Left lung (tissue), 10 donors: ENCODE data around the gene OR6C3. TPM values are rescaled to one million over a fixed set of nuclear protein-coding genes. Genes with fewer than 3 reads are reported as not detected.

Experiments
- ATAC-seq: fragments of 200-7000 bp; cut with Tn5 transposase; one replicate; pipeline ENCODE4 v1.9.1; 2020; ENCODE audit warnings: moderate library complexity
- DNase-seq, 4 donors: peaks; one replicate each; pipeline ENCODE4 v3.0.0-alpha.2; 2013 to 2020
- H3K27ac ChIP-seq, 2 donors: fragments of 200-600 bp; sonication (generic) in 1 of 2; one replicate each; pipeline versions ENCODE4 v1.5.0 to v1.8.0; 2020 to 2021
- H3K27me3 ChIP-seq, 2 donors: fragments of 200-600 bp; sonication (generic) in 1 of 2; one replicate each; pipeline versions ENCODE4 v1.5.0 to v1.8.0; 2020 to 2021
- H3K36me3 ChIP-seq, 2 donors: fragments of 200-600 bp; sonication (generic) in 1 of 2; one replicate each; pipeline versions ENCODE4 v1.5.0 to v1.8.0; 2020 to 2021
- H3K4me1 ChIP-seq, 2 donors: fragments of 200-600 bp; one replicate each; pipeline ENCODE4 v1.8.0; 2021
- H3K4me3 ChIP-seq, 2 donors: fragments of 200-600 bp; sonication (generic) in 1 of 2; one replicate each; pipeline versions ENCODE4 v1.5.0 to v1.8.0; 2020 to 2021; ENCODE audit warnings: mild to moderate bottlenecking in 1 of 2
- H3K9me3 ChIP-seq, 2 donors: fragments of 200-600 bp; sonication (generic) in 1 of 2; one replicate each; pipeline versions ENCODE4 v1.5.0 to v1.8.0; 2020 to 2021
- CTCF ChIP-seq, 2 donors: fragments of 200-600 bp; sonication (generic) in 1 of 2; IDR thresholded peaks; one replicate each; pipeline versions ENCODE4 v1.5.0 to v1.8.0; 2021; ENCODE audit warnings: antibody characterized with exemption in 2 of 2
- intact Hi-C, 2 donors: fragments of 100-400 bp; cut with DNase I; formaldehyde crosslinking; loops; one replicate each; pipeline versions ENCODE4 v1.11.2 to v1.14.2; 2022
- polyA plus RNA-seq, 6 donors: library from polyadenylated mRNA; unstranded; fragments of 120-200 nt; gene quantifications; one replicate each; pipeline ENCODE4 v1.2.1, GENCODE V29; 2013; ENCODE audit not compliant: insufficient read length in 6 of 6
- total RNA-seq, 2 donors: library from RNA; stranded (reverse); fragmentation: NEBNext Ultra II Directional; extraction: Animal tissue kit (Norgen Biotek cat#: 25700); gene quantifications; one replicate each; pipeline ENCODE4 v1.2.1, GENCODE V29; 2021
- donor health status: DM: no; HTN: yes; CAD: no.
- donor health status: DM: no; HTN: no; CAD: no.

The OR6C3 gene
- total and polyA plus RNA-seq, 8 donors = not detected

DNA sequence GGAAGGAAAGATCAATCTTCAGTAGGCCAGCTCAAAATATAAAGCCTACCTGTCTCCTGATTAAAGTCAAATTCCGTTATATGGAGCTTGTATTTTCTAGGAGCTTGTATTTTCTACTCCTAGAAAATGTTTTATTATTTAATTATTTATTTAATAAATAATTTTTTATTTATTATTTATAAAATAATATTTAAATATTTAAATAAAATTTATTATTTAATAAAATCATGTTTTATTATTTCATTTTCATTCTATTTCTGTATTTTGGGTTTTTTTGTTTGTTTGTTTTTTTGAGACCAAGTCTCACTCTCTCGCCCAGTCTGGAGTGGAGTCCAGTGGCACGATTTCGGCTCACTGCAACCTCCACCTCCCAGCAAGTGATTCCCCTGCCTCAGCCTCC lies 42.0 kb downstream of the OR6C3 start:
- Histone ChIP-seq H3K4me1 (no peaks in the 10 kb centered on the region), H3K36me3 (no peaks in the 10 kb centered on the region), H3K4me3 (no peak overlapping the region), H3K27ac (no peak overlapping the region), H3K27me3 (no peaks in the 10 kb centered on the region), H3K9me3 (no peaks in the 10 kb centered on the region)
- intact Hi-C loops = no loop called here
- ATAC-seq (no peak), DNase-seq (no peak)
- TF ChIP-seq CTCF (IDR thresholded peaks at IDR 0.05) = no peak

Other genes starting within 250 kb of the OR6C3 start
- gene OR9K2, start 204.3 kb upstream of the OR6C3 start, total RNA-seq = not detected
- gene OR9K2, start 204.3 kb upstream of the OR6C3 start, polyA plus RNA-seq = not detected
- gene OR10A7, start 109.7 kb upstream of the OR6C3 start, total RNA-seq = not detected
- gene OR10A7, start 109.7 kb upstream of the OR6C3 start, polyA plus RNA-seq = not detected
- not detected for gene OR6C74, start 86.1 kb upstream of the OR6C3 start, total RNA-seq
- gene OR6C74, start 86.1 kb upstream of the OR6C3 start, polyA plus RNA-seq = not detected
- not detected for gene OR6C6, start 34.2 kb upstream of the OR6C3 start, total RNA-seq
- gene OR6C6, start 34.2 kb upstream of the OR6C3 start, polyA plus RNA-seq = under 1 TPM in 1 of 6 donors, not detected in 5; 0.18 TPM
- gene OR6C1, start 16.4 kb upstream of the OR6C3 start, total RNA-seq = not detected
- not detected for gene OR6C1, start 16.4 kb upstream of the OR6C3 start, polyA plus RNA-seq
- gene OR6C75, start 32.2 kb downstream of the OR6C3 start, total RNA-seq = not detected
- gene OR6C75, start 32.2 kb downstream of the OR6C3 start, polyA plus RNA-seq = under 1 TPM in 4 of 6 donors, not detected in 2; 0.05 to 0.13 (median 0.11) TPM
- gene OR6C65, start 69.8 kb downstream of the OR6C3 start, total RNA-seq = not detected
- gene OR6C65, start 69.8 kb downstream of the OR6C3 start, polyA plus RNA-seq = not detected
- gene OR6C76, start 95.5 kb downstream of the OR6C3 start, total RNA-seq = not detected
- not detected for gene OR6C76, start 95.5 kb downstream of the OR6C3 start, polyA plus RNA-seq
- not detected for gene OR6C2, start 113.3 kb downstream of the OR6C3 start, total RNA-seq
- gene OR6C2, start 113.3 kb downstream of the OR6C3 start, polyA plus RNA-seq = not detected
- gene OR6C70, start 139.4 kb downstream of the OR6C3 start, total RNA-seq = not detected
- gene OR6C70, start 139.4 kb downstream of the OR6C3 start, polyA plus RNA-seq = not detected
- not detected for gene OR6C68, start 161.6 kb downstream of the OR6C3 start, total RNA-seq
- not detected for gene OR6C68, start 161.6 kb downstream of the OR6C3 start, polyA plus RNA-seq
- not detected for gene OR6C4, start 218.9 kb downstream of the OR6C3 start, total RNA-seq
- under 1 TPM in 1 of 6 donors, not detected in 5; 0.04 TPM for gene OR6C4, start 218.9 kb downstream of the OR6C3 start, polyA plus RNA-seq
- not detected for gene OR2AP1, start 241.7 kb downstream of the OR6C3 start, total RNA-seq
- gene OR2AP1, start 241.7 kb downstream of the OR6C3 start, polyA plus RNA-seq = not detected